ENCODE data around the gene RAB40AL.

DNA sequence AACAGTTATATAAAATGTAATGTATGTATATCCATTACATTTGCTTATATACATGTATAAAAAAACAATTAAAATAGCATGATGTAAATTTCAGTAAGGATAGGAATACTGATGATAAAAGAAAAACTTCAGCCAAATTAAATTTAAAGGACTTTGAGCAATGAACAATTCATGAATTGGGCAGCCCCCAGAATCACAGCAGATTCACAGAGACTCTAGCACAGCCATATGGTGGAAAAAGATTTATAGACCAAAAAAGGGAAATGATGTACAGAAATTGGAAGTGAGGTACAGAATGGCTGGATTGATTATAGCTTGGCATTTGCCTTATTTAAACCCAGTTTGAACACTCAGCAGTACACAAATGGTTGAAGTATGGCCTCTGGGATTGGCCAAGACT is 34.7 kb upstream of the RAB40AL start:
- no peak for TF ChIP-seq ZNF274 (IDR thresholded peaks at IDR 0.05; ENCODE audit: low read depth, low read length)
- no peak for TF ChIP-seq YY1 (IDR thresholded peaks at IDR 0.05; ENCODE audit: insufficient read depth, insufficient read length)
- TF ChIP-seq SUZ12 (IDR thresholded peaks at IDR 0.05; ENCODE audit: extremely low read depth, insufficient read depth, insufficient read length): no peak
